Left ventricle myocardium superior (tissue), 1 donor: Measurements from ENCODE around the gene EIF2AK2. TPM values are rescaled to one million over a fixed set of nuclear protein-coding genes. Genes with fewer than 3 reads are reported as not detected.

Source experiments
- ATAC-seq: fragments of 200-7000 bp; cut with Tn5 transposase; one replicate; pipeline ENCODE4 v1.9.1; 2020; ENCODE audit warnings: mild to moderate bottlenecking, moderate library complexity
- DNase-seq: peaks from one replicate; pipeline ENCODE4 v3.0.0-alpha.2; 2020
- intact Hi-C: fragments of 100-400 bp; cut with micrococcal nuclease; formaldehyde crosslinking; loops from one replicate; pipeline ENCODE4 v1.11.0; 2022
- total RNA-seq: library from RNA; stranded (reverse); fragmentation: NEBNext Ultra II Directional; extraction: Animal tissue kit (Norgen Biotek cat#: 25700); gene quantifications from one replicate; pipeline ENCODE4 v1.2.1, GENCODE V29; 2021
- donor health status: DM: no; HTN: yes; CAD: no; lungs with severe emphysema.

The EIF2AK2 gene
- total RNA-seq, 1 donor from 2014 or later, result 18.2 TPM

DNA sequence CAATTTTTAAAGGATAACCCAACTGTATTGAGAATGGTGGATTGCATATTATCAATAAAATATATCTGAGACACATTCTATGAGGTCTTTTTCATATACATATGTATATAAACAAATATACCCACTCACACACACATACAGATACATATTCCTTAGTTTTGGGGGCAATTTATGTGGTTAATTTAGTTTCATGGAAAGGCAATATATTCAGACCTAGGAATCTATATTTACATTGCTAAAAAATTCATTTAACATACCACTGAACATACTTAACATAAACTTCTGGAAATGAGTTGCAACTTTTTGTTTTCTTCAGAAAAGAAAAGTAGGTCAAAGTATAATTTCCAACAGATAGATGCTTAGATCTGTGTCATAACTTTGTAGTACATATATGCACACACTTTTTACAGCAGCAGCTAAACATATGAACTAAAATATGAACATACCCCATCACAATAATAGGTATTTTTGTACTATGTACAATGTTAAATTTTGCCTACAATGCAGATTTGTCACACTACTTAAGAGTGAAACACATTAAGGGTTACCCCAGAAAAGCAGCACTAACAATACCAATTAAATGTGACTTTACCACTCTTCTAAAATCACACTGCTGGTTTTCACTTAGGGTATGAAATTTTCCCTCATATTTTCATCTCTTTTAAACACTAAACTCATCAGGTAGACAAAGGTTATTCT lies 95.6 kb downstream of the EIF2AK2 start:
- intact Hi-C loops, result no loop called here
- DNase-seq, result no peak
- ATAC-seq, result no peak

DNA sequence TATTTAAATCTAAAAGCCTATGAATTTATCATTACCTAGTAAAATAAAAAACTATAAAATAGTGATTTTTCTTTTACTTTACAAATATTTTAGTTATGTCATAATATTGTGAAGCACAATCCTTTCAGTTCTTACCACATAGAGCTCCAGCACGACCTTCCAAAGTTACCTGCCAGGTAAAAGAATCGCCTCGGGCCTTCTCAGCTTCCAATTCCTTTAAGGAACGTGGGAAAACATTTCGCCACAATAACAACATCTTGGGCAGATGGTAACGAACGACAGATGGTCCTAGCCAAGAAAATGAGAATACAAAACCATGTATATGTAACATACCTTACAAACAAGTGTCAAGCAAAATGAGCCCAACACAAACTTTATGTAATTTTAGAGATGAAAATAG lies 96.3 kb downstream of the EIF2AK2 start:
- ATAC-seq (no peak), DNase-seq (no peak)
- intact Hi-C loops, result no loop called here

GRCh38 chr2:37059841-37060240 lies 96.9 kb downstream of the EIF2AK2 start:
- intact Hi-C loops, result no loop called here
- ATAC-seq (no peak), DNase-seq (no peak)

DNA sequence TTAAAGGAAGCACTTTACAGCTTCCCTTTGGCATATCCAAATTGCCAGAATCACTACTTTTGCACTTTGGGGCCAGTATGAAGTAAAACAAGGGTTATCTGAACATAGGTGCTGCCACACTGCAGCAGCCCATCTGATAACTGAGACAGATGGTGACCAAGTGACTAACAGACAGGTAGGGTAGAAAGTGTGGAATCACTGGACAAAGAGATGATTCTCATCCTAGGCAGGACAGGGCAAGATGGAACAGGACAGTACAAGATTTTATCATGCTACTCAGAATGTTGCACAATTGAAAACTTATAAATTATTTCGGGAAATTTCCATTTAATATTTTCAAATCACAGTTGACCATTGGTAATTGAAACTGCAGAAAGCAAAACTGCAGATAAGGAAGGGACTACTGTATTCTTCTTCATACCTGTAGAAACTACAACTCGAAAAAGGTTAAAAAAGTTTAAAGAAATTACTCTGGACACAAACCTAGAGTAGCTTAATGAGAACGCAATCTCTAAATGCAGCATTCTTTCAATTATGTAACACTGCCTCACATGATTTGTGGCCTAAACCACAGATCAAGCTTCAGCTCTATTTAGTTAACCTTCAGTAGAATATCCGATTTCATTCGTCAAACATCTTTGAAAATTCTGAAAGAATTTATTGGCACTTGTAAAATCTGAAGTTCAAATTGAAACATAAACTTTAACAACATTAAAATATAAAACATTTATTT lies 104.0 kb downstream of the EIF2AK2 start:
- ATAC-seq (no peak), DNase-seq (no peak)
- intact Hi-C loops, result no loop called here

Other genes starting within 250 kb of the EIF2AK2 start
- 49.7 TPM for gene STRN, start 190.4 kb downstream of the EIF2AK2 start, total RNA-seq
- 27.0 TPM for gene HEATR5B, start 72.6 kb downstream of the EIF2AK2 start, total RNA-seq
- gene GPATCH11, start 72.5 kb downstream of the EIF2AK2 start, total RNA-seq, result 6.0 TPM
- gene SULT6B1, start 31.7 kb upstream of the EIF2AK2 start, total RNA-seq, result not detected
- 60.4 TPM for gene CEBPZOS, start 39.5 kb upstream of the EIF2AK2 start, total RNA-seq
- 28.9 TPM for gene CEBPZ, start 74.6 kb upstream of the EIF2AK2 start, total RNA-seq
- 27.6 TPM for gene NDUFAF7, start 74.7 kb upstream of the EIF2AK2 start, total RNA-seq
- gene PRKD3, start 167.9 kb upstream of the EIF2AK2 start, total RNA-seq, result 12.8 TPM
- 0.77 TPM for gene QPCT, start 187.7 kb upstream of the EIF2AK2 start, total RNA-seq